ENCODE data around the gene TNS1.

Gene TNS1

DNA sequence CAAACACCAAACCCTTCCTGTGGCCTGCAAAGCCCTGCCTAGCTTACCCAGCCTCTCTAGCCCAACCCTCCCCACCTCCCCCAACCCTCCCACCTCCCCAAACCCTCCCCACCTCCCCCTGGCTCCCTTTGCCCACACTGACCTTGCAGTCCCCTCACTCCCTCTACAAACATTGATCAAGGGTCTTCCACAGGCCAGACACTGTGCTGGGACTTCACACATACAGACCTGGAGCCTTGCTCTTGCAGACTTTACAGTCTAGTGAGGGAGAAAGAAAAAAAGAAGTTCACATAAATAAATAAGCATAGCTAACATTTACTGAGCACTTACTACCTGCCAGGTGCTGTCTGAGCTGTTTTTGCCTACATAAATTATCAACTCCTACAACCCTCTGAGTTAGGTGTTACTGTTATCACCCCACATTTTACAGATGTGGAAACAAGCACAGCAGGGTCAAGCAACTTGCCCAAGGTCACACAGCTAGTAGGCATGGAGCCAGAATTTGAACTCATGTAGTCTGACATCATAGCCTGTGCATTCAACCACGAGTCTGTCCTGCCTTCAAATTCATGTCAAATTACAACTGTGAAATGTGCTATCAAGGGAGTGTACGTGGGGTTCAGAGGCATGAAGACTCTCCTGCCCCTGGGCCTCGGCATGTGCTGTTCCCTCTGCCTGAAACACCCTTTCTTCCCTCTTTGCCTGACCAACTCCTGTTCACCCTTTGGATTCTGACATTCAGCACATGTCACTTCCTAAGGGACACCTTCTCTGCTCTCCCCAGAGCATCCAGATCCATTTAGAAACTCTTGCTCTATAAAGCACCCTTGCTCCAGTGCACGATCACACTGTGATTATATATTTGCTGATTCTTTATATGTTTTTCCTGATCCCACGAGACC lies 209.9 kb downstream of the TNS1 start:
- TF ChIP-seq, protein P1, sequence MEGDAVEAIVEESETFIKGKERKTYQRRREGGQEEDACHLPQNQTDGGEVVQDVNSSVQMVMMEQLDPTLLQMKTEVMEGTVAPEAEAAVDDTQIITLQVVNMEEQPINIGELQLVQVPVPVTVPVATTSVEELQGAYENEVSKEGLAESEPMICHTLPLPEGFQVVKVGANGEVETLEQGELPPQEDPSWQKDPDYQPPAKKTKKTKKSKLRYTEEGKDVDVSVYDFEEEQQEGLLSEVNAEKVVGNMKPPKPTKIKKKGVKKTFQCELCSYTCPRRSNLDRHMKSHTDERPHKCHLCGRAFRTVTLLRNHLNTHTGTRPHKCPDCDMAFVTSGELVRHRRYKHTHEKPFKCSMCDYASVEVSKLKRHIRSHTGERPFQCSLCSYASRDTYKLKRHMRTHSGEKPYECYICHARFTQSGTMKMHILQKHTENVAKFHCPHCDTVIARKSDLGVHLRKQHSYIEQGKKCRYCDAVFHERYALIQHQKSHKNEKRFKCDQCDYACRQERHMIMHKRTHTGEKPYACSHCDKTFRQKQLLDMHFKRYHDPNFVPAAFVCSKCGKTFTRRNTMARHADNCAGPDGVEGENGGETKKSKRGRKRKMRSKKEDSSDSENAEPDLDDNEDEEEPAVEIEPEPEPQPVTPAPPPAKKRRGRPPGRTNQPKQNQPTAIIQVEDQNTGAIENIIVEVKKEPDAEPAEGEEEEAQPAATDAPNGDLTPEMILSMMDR (IDR thresholded peaks at IDR 0.05; ENCODE audit: insufficient read depth, low read depth, low read length, missing control alignments): no peak
- no peak for DNase-seq (ENCODE audit: low read depth)
- no peak overlapping the region for H3K4me3 ChIP-seq (ENCODE audit: low read length)

DNA sequence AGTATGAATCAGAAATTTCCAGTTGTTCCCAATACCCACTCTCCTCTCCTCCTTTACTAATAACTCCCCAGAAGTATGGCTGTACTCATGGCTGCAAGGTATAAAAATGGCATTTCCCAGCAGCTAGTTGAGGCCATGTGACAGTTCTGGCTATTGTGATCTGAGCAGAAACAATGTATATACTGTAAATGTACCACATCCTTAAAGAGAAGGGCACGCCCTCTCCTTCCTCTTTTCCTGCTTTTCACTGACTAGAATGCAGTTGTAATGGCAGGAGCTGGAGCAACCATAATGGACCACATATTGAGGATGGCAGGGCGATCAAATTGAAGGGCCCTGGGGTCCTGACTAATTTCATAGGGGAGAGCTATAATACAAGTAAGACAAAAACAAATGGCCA lies 211.2 kb downstream of the TNS1 start:
- TF ChIP-seq, protein P1 (IDR thresholded peaks at IDR 0.05; ENCODE audit: insufficient read depth, low read depth, low read length, missing control alignments): no peak
- no peak for DNase-seq (ENCODE audit: low read depth)
- H3K4me3 ChIP-seq (ENCODE audit: low read length): no peak overlapping the region

DNA sequence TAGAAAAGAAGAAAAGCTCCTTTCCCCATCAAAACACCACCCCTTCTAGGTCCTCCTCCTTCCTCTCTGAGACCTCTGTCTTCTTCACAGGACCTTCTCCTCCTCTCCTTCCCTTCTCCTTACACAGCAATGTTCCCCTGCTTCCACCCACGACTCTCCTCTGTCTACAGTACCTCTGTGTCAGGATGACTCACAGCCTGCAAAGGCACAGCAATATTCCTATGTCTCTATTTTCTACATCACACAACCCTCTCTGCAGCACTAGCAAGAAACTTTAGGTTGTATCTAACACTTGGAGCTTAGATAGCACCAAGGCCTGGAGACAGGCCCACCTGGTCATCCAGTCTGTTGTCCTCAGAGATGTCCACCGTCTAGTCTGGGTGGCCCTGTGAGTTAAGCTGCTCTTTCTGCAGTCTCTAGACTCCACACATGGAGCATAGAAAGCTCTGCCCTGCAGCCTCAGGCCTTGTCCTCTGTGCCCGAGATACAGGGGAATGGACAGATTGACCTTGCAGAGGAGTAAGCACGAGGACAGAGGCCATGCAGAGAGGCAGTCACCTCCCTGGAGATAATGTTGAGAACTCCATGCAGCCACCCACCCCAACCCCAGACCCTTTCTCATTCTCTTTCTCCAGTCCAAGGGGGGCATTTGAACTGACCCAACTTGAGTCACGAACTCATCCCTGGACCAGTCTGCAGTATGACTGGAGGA lies 212.0 kb downstream of the TNS1 start:
- peak; percentile 70 for DNase-seq (ENCODE audit: low read depth)
- no peak overlapping the region for H3K4me3 ChIP-seq (ENCODE audit: low read length)

DNA sequence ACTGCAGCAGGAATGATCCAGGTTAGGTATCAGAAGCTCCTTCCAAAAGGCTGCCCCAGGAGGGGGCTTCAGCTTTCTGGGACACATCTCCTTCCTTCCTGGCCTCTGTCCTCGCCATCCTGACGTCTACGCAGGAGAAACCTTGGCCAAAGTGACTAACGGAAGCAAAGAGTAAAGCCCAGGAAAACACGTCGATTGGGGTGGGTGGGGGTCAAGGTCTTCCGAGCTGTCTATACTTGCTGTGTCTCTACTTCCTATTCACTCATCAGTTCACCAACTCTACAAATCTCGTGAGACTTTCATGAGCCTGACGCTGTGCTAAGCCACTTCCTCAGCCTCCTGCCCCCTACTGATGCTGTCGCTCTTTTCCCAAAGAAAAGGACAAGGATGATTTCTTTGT lies 212.6 kb downstream of the TNS1 start:
- no peak for DNase-seq (ENCODE audit: low read depth)
- no peak overlapping the region for H3K4me3 ChIP-seq (ENCODE audit: low read length)
- TF ChIP-seq, protein P1 (IDR thresholded peaks at IDR 0.05; ENCODE audit: insufficient read depth, low read depth, low read length, missing control alignments): no peak

More for the DNA sequence above, 212.0 kb downstream of the TNS1 start:
- TF ChIP-seq, protein P1 (IDR thresholded peaks at IDR 0.05; ENCODE audit: insufficient read depth, low read depth, low read length, missing control alignments): no peak

DNA sequence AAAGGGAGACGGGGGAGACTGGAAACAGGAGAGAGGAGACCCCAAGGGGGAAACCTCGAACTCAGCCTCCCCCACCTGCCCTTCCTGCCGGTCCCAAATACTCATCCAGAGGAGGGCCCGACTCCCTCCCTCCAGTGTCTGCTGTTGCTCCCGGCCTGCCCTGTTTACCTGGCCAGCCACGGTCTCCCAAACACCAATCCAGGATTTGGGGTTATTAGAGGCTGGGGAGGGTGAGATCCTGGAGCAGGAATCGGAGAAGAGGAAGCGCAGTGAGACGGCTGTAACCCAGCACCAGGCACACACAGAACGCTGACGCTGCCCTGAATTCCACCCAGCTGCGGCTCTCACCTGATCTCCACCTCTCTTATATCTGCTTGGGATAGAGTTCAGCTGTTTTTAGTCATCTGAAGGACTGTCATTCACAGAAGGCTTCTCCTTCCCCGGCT lies 213.0 kb downstream of the TNS1 start:
- DNase-seq (ENCODE audit: low read depth): no peak
- TF ChIP-seq, protein P1 (IDR thresholded peaks at IDR 0.05; ENCODE audit: insufficient read depth, low read depth, low read length, missing control alignments): no peak
- H3K4me3 ChIP-seq (ENCODE audit: low read length): no peak overlapping the region

DNA sequence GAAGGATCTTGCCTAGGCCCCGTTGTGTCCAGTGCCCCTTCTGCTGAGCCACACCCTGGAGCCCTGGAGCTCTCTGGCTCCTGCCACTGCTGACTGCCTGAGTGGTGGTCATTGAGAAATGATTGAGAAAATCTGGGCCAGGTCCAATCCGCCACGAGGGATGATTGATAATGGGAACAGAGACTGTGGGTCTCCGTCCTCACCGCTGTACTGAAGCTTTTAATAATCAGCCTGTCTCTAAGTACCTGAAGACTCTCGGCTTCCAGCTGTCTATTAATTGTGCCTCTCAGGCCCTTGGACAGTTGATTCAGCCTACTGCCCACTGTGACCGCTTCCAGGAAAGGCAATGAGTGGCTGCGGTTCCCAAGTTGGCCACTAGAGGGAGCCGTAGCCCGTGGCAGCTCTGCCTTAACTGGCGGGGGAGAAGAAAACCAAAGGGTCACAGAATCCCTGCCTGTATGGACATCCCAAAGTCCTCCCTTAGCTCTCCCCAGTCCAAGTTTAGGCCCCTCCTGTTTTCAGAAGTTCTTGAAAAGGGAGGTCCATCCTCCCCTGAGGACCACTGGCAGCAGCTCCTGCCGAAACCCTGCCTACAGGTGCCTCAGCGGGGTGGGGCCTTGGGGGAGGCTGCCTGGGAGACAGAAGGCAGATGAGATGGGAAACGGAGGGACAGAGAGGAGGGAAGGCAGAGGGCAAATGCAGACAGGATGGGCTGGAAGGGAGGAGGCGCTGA lies 213.6 kb downstream of the TNS1 start:
- TF ChIP-seq, protein P1 (IDR thresholded peaks at IDR 0.05; ENCODE audit: insufficient read depth, low read depth, low read length, missing control alignments): peak; percentile 99
- DNase-seq (ENCODE audit: low read depth): peak; percentile 57
- H3K4me3 ChIP-seq (ENCODE audit: low read length): no peak overlapping the region

Measured in epithelial cell of esophagus (primary cell).